ENCODE measurements around the gene TLR8.

The TLR8 gene

DNA sequence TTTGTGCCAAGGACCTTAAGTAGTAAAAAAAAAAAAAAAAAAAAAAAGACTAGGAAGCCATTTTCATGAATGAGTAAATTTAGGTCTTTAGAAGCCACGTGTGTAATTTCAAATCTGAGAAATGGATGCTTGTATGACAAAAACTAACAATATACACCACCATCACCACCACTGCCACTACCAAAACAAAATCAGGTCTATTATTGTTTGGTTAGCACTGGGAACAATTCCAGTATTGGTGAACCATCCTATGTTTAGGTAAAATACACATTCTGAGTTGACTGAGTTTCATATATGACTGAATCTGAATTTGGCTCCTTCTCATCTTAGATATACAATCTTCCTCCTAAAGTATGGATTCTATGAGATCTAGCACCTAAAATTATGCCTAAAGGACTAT, 59.7 kb downstream of the TLR8 start:
- no peak for DNase-seq (ENCODE audit: low read depth)

DNA sequence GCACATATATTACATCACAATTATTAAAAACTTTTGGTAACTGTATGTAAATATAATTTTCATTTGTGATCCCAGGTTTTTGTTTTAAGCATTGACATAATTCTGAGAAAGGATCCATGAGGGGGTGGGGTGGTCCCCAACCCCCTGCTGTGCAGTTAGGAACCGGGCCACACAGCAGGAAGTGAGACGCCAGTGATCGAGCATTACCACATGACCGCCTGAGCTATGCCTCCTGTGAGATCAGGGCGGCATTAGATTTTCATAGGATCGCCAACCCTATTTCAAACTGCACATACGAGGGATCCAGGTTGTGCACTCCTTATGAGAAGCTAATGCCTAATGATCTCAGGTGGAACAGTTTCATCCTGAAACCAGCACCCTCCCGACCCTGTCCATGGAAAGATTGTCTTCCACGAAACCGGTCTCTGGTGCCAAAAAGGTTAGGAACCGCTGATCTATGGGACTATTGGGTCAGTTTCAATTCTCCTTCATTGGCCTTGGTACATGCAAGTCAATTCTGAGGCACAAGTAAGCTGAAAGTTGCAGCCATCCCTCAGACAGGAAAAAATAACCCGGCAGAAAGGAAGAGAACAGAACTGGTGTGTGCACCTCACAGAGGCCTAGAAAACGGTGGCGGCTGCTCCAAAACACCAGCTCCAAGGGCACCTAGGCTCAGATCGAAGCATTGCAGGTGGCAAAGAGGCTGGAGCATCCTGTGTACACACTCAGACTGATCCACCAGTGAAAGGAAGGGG, 61.5 kb downstream of the TLR8 start:
- no peak for DNase-seq (ENCODE audit: low read depth)

DNA sequence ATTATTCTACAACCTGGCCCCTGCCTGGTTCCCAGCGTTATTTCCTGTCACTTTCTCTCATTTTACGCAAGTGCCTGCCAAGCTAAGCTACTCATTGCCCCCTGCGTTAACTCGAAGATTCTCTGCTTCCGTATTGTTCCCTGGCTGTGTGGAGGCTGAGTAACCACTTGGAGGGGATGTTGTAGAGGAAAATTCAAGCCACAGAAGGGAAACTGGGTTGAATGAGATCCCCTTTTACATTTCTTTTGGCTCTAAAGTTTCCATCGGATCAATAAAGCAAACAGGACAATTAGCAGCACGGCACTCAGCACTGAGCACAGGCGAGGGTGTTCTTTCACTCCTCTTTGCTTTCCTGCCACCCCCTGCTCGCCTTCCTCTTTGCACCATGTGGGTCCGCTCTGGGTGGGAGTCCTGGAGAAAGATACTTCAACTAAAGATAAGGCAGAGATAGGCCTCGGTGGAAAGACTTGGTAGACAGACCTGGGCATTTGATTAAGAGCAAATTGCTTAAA, 64.3 kb downstream of the TLR8 start:
- DNase-seq (ENCODE audit: low read depth): peak; percentile 61

DNA sequence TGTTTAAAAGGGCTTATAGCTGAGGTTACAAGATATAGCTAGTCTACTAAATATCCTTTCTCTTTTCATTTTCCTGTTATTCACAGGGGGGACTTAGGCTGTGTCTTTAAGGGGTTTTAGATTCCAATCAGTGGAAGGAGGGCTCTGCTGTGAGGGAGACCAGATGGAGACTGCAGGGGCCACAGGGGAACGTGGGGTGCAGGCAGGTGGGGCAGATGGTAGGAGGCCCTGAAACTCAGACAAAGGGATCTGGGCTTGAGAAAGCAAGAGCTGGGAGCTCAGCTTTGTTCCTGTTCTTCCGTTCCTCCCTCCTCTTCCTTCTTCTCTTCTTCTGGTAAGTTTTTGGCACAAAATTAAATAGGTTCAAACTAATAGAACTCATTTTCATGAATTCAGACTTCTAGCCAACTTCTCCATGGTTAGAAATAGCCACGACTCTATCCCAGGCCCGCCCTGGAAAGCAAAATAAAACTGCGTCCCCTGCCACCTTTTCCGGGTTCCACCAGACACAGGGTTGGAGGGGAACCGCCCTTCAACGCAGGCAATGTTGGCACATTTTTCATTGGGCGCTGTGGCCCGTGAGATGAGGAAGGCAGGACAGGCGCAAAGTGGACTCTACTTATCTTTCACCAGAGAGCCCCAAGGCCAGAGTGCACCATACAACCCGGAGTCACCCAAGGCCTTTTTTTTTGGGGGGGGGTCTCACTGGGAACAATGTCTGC, 65.0 kb downstream of the TLR8 start:
- DNase-seq (ENCODE audit: low read depth): no peak

DNA sequence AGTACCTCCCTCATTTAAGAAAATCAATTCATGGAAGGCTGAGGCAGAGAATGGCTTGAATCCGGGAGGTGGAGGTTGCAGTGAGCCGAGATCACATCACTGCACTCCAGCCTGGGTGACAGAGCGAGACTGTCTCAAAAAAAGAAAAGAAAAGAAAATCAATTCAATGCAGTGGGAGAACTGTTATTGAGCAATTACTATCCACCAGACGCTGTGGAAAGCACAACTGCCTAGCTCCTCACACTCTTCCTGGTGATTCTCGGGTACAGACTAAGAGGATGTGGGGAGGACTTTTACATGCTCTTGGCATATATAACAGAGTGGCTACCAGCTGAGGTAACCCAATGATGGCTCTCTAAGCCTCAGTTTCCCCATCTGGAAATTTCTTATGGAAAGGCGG, 65.8 kb downstream of the TLR8 start:
- DNase-seq (ENCODE audit: low read depth): no peak

All from amniotic epithelial cell (primary cell).